PC-3 (cell line): ENCODE results near the gene C1orf185.

Experiments used
- EZH2phosphoT487 ChIP-seq: fragments of 300-600 bp; sonication (generic); IDR thresholded peaks from 2 replicates; pipeline ENCODE4 v1.6.1; 2018; ENCODE audit warnings: mild to moderate bottlenecking, antibody characterized with exemption, low read length, borderline replicate concordance
- TF ChIP-seq, protein P1 (sequence below): fragments of 300-600 bp; sonication (generic); conservative IDR thresholded peaks from 2 replicates; pipeline ENCODE4 v1.5.1; 2017; ENCODE audit warnings: antibody characterized with exemption, low read depth, mild to moderate bottlenecking, low read length

DNA sequence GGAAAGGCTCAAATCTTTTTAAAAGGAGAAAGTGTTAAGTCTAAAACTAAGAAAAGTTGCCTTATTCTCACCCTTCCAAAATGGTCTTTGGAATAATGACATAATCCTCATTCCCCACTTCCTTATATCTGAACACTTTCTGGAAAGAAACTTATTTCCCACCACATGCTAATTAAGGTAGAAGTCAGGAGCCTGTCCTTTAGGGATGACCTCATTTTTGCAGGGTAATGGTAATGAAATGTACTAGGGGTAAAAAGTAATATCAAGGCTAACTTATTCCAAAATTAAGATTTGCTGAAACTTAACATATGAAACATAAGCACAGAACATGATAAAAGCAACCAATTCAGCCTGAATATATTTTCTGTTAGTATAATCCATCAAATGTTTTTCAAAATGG lies 29.4 kb upstream of the C1orf185 start:
- TF ChIP-seq EZH2phosphoT487 = no peak
- TF ChIP-seq, protein P1, sequence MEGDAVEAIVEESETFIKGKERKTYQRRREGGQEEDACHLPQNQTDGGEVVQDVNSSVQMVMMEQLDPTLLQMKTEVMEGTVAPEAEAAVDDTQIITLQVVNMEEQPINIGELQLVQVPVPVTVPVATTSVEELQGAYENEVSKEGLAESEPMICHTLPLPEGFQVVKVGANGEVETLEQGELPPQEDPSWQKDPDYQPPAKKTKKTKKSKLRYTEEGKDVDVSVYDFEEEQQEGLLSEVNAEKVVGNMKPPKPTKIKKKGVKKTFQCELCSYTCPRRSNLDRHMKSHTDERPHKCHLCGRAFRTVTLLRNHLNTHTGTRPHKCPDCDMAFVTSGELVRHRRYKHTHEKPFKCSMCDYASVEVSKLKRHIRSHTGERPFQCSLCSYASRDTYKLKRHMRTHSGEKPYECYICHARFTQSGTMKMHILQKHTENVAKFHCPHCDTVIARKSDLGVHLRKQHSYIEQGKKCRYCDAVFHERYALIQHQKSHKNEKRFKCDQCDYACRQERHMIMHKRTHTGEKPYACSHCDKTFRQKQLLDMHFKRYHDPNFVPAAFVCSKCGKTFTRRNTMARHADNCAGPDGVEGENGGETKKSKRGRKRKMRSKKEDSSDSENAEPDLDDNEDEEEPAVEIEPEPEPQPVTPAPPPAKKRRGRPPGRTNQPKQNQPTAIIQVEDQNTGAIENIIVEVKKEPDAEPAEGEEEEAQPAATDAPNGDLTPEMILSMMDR = no peak
